Effector memory CD8-positive, alpha-beta T cell (primary cell): ENCODE results near the gene PLA2G4E.

Source experiments
- ATAC-seq: fragments of 150-1000 bp; cut with Tn5 transposase; replicated peaks from 2 replicates; pipeline ENCODE4 v1.10.0; 2021; ENCODE audit warnings: mild to moderate bottlenecking, moderate library complexity
- DNase-seq, 3 experiments: peaks; one replicate each; pipeline ENCODE4 v3.0.0; 2021
- H3K27ac Mint-ChIP-seq, 2 donors: one replicate each; pipeline ENCODE4 v1.8.0; 2022; ENCODE audit warnings: mild to moderate bottlenecking in 2 of 2, mixed read lengths in 2 of 2, moderate library complexity in 2 of 2
- H3K27me3 Mint-ChIP-seq, 2 donors: one replicate each; pipeline ENCODE4 v1.8.0; 2022; ENCODE audit warnings: mixed read lengths in 2 of 2
- H3K36me3 Mint-ChIP-seq: one replicate; pipeline ENCODE4 v1.8.0; 2022; ENCODE audit warnings: mild to moderate bottlenecking, moderate library complexity, mixed read lengths; ENCODE audit not compliant: insufficient read depth
- H3K4me1 Mint-ChIP-seq, 2 donors: one replicate each; pipeline ENCODE4 v1.8.0; 2022; ENCODE audit warnings: low read depth in 2 of 2, mixed read lengths in 2 of 2
- H3K4me3 Mint-ChIP-seq, 2 donors: one replicate each; pipeline ENCODE4 v1.8.0; 2022; ENCODE audit warnings: mild to moderate bottlenecking in 2 of 2, mixed read lengths in 2 of 2, moderate library complexity in 2 of 2
- H3K9me3 Mint-ChIP-seq, 2 donors: one replicate each; pipeline ENCODE4 v1.8.0; 2022; ENCODE audit warnings: mixed read lengths in 2 of 2

Gene PLA2G4E

GRCh38 chr15:41940441-41940857 lies 80.4 kb downstream of the PLA2G4E start:
- peaks cover 53% of the 10 kb centered on the region for H3K36me3 Mint-ChIP-seq
- no peaks in the 10 kb centered on the region for H3K9me3 Mint-ChIP-seq
- peak; percentile 31 to 35 (median 33) for DNase-seq
- peaks cover 33 to 43% of the 10 kb centered on the region in 2 donors for H3K4me1 Mint-ChIP-seq
- peak overlapping the region; percentile 76 to 98 for H3K27ac Mint-ChIP-seq
- peak overlapping the region; percentile 24 to 58 for H3K4me3 Mint-ChIP-seq
- H3K27me3 Mint-ChIP-seq = no peaks in the 10 kb centered on the region
- peak; percentile 25 for ATAC-seq

GRCh38 chr15:41939986-41940385 lies 80.9 kb downstream of the PLA2G4E start:
- Mint-ChIP-seq H3K4me3 (peak overlapping the region in 1 of 2 donors; percentile 24), H3K27me3 (no peaks in the 10 kb centered on the region), H3K9me3 (no peaks in the 10 kb centered on the region), H3K36me3 (peaks cover 52% of the 10 kb centered on the region), H3K4me1 (peaks cover 35 to 44% of the 10 kb centered on the region in 2 donors), H3K27ac (peak overlapping the region; percentile 76 to 98)
- no peak for DNase-seq
- ATAC-seq = no peak

GRCh38 chr15:41937568-41937923 lies 83.3 kb downstream of the PLA2G4E start:
- Mint-ChIP-seq H3K27me3 (no peaks in the 10 kb centered on the region), H3K36me3 (peaks cover 55% of the 10 kb centered on the region), H3K9me3 (no peaks in the 10 kb centered on the region), H3K4me3 (peak overlapping the region; percentile 65 to 69), H3K27ac (peak overlapping the region; percentile 97 to 98), H3K4me1 (peaks cover 43 to 50% of the 10 kb centered on the region in 2 donors)
- ATAC-seq (no peak), DNase-seq (no peak)

GRCh38 chr15:41936649-41937567 lies 83.9 kb downstream of the PLA2G4E start:
- H3K9me3 Mint-ChIP-seq = no peaks in the 10 kb centered on the region

GRCh38 chr15:41936155-41936554 lies 84.7 kb downstream of the PLA2G4E start:
- Mint-ChIP-seq H3K4me1 (peaks cover 43 to 45% of the 10 kb centered on the region in 2 donors), H3K36me3 (peaks cover 47% of the 10 kb centered on the region), H3K27me3 (no peaks in the 10 kb centered on the region), H3K9me3 (no peaks in the 10 kb centered on the region), H3K4me3 (peak overlapping the region; percentile 65 to 69), H3K27ac (peak overlapping the region; percentile 97 to 98)
- no peak for ATAC-seq
- no peak for DNase-seq

More at GRCh38 chr15:41936649-41937567, 83.9 kb downstream of the PLA2G4E start:
- peak; percentile 82 for ATAC-seq
- Mint-ChIP-seq H3K27ac (peak overlapping the region; percentile 97 to 98), H3K27me3 (no peaks in the 10 kb centered on the region), H3K36me3 (peaks cover 53% of the 10 kb centered on the region), H3K4me3 (peak overlapping the region; percentile 65 to 69), H3K4me1 (peaks cover 43 to 45% of the 10 kb centered on the region in 2 donors)
- DNase-seq = peak; percentile 70 to 76 (median 70)

GRCh38 chr15:41935566-41936020 lies 85.2 kb downstream of the PLA2G4E start:
- Mint-ChIP-seq H3K4me1 (peaks cover 42 to 43% of the 10 kb centered on the region in 2 donors), H3K27ac (peak overlapping the region; percentile 97 to 98), H3K9me3 (no peaks in the 10 kb centered on the region), H3K4me3 (peak overlapping the region; percentile 65 to 69), H3K27me3 (no peaks in the 10 kb centered on the region), H3K36me3 (peaks cover 48% of the 10 kb centered on the region)
- no peak for DNase-seq
- no peak for ATAC-seq

GRCh38 chr15:41934843-41935242 lies 86.0 kb downstream of the PLA2G4E start:
- H3K4me1 Mint-ChIP-seq = peaks cover 38 to 39% of the 10 kb centered on the region in 2 donors
- H3K27me3 Mint-ChIP-seq = no peaks in the 10 kb centered on the region
- H3K27ac Mint-ChIP-seq = peak overlapping the region; percentile 97 to 98
- H3K9me3 Mint-ChIP-seq = no peaks in the 10 kb centered on the region
- H3K4me3 Mint-ChIP-seq = peak overlapping the region; percentile 65 to 69
- peak; percentile 57 for ATAC-seq
- H3K36me3 Mint-ChIP-seq = peaks cover 41% of the 10 kb centered on the region
- peak; percentile 60 to 68 (median 61) for DNase-seq

- peak overlapping the region in 1 of 2 donors; percentile 69 for H3K4me3 Mint-ChIP-seq
- no peaks in the 10 kb centered on the region for H3K9me3 Mint-ChIP-seq
- H3K27me3 Mint-ChIP-seq = no peaks in the 10 kb centered on the region
- peaks cover 38 to 39% of the 10 kb centered on the region in 2 donors for H3K4me1 Mint-ChIP-seq
- peaks cover 39% of the 10 kb centered on the region for H3K36me3 Mint-ChIP-seq
- DNase-seq (no peak), ATAC-seq (no peak)
- H3K27ac Mint-ChIP-seq = peak overlapping the region; percentile 97 to 98
Observed at GRCh38 chr15:41933771-41934170, 87.1 kb downstream of the PLA2G4E start.

GRCh38 chr15:41933326-41933725 lies 87.5 kb downstream of the PLA2G4E start:
- Mint-ChIP-seq H3K36me3 (peaks cover 39% of the 10 kb centered on the region), H3K27ac (peak overlapping the region; percentile 97 to 98), H3K27me3 (no peaks in the 10 kb centered on the region), H3K9me3 (no peaks in the 10 kb centered on the region), H3K4me1 (peaks cover 38 to 39% of the 10 kb centered on the region in 2 donors), H3K4me3 (no peak overlapping the region)
- ATAC-seq = no peak
- no peak for DNase-seq

- no peaks in the 10 kb centered on the region for H3K9me3 Mint-ChIP-seq
- H3K27ac Mint-ChIP-seq = peak overlapping the region; percentile 97 to 98
- DNase-seq (no peak), ATAC-seq (no peak)
- H3K36me3 Mint-ChIP-seq = peaks cover 39% of the 10 kb centered on the region
- H3K27me3 Mint-ChIP-seq = no peaks in the 10 kb centered on the region
- no peak overlapping the region for H3K4me3 Mint-ChIP-seq
- H3K4me1 Mint-ChIP-seq = peaks cover 34 to 36% of the 10 kb centered on the region in 2 donors
Observed at GRCh38 chr15:41932511-41933289, 88.1 kb downstream of the PLA2G4E start.

- Mint-ChIP-seq H3K4me1 (peaks cover 28 to 30% of the 10 kb centered on the region in 2 donors), H3K9me3 (no peaks in the 10 kb centered on the region), H3K36me3 (peaks cover 36% of the 10 kb centered on the region)
Observed at GRCh38 chr15:41932101-41932500, 88.7 kb downstream of the PLA2G4E start.

More at GRCh38 chr15:41932101-41932500, 88.7 kb downstream of the PLA2G4E start:
- no peak for ATAC-seq
- DNase-seq = no peak
- H3K27me3 Mint-ChIP-seq = no peaks in the 10 kb centered on the region
- peak overlapping the region; percentile 97 to 98 for H3K27ac Mint-ChIP-seq
- H3K4me3 Mint-ChIP-seq = no peak overlapping the region
